CD4-positive, alpha-beta T cell treated with Interleukin-6 for 4 hours (primary cell): ENCODE data around the gene RAB40A.

ENCODE experiments used
- DNase-seq: peaks from one replicate; pipeline ENCODE4 v3.0.0-alpha.2; 2020; ENCODE audit warnings: mixed read lengths

RAB40A gene

DNA sequence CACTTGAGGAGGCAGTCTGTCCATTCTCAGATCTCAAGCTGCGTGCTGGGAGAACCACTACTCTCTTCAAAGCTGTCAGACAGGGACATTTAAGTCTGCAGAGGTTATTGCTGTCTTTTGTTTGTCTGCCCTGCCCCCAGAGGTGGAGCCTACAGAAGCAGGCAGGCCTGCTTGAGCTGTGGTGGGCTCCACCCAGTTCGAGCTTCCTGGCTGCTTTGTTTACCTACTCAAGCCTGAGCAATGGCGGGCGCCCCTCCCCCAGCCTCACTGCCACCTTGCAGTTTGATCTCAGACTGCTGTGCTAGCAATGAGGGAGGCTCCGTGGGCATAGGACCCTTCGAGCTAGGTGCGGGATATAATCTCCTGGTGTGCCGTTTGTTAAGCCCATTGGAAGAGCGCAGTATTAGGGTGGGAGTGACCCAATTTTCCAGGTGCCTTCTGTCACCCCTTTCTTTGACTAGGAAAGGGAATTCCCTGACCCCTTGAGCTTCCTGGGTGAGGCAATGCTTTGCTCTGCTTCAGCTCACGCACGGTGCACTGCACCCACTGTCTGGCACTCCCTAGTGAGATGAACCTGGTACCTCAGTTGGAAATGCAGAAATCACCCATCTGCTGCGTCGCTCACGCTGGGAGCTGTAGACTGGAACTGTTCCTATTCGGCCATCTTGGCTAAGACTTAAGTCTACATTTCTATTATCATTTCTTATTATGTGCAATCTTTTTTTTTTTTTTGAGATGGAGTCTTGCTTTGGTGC, 59.1 kb downstream of the RAB40A start:
- peak; percentile 3 for DNase-seq

DNA sequence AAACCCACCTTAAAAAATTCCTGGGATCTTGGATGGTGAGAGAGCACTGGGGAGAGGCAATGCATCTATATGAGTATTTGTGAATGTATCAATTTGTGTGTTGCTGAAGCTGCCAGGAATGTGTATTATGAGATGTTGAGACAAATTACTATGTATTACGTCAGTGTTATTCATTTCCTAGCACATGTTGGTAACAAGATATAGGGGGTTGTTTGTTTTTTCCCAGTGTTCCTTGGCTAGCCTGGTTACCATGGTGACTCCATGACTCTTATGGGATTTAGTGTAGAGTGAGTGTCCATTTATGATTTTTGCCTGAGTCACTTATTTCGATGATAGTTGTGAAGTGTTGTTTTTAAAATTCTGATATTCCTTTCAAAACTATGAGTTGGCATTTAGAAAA, 65.6 kb downstream of the RAB40A start:
- no peak for DNase-seq
